DMS79 (cell line): ENCODE results near the gene DLGAP3.

Experiments used
- DNase-seq: peaks from one replicate; lab custom pipeline; 2025; lab: John Stamatoyannopoulos, UW

Gene DLGAP3

GRCh38 chr1:34866762-34867109, 62.7 kb downstream of the DLGAP3 start:
- no peak for DNase-seq

- DNase-seq: no peak
These were observed 63.3 kb downstream of the DLGAP3 start for GRCh38 chr1:34865981-34866761.

- DNase-seq: no peak
These were observed 63.9 kb downstream of the DLGAP3 start for GRCh38 chr1:34865573-34865972.

GRCh38 chr1:34864759-34865158, 64.7 kb downstream of the DLGAP3 start:
- DNase-seq: no peak

GRCh38 chr1:34863501-34863900, 65.9 kb downstream of the DLGAP3 start:
- DNase-seq: no peak

- peak; percentile 79 for DNase-seq
These were observed 69.8 kb downstream of the DLGAP3 start, which contains the start of gene SMIM12 for GRCh38 chr1:34859446-34860200. Gene SMIM12, minus strand, starts transcription at chr1:34859749. Its CDS starts 3,772 bp downstream, at chr1:34855977.

- DNase-seq: no peak
These were observed 70.5 kb downstream of the DLGAP3 start for GRCh38 chr1:34858901-34859445.

- DNase-seq: no peak
These were observed 72.8 kb downstream of the DLGAP3 start for GRCh38 chr1:34856697-34857096.

- peak; percentile 84 for DNase-seq
These were observed 76.7 kb downstream of the DLGAP3 start for GRCh38 chr1:34852677-34853217.

- DNase-seq: no peak
These were observed 77.9 kb downstream of the DLGAP3 start for GRCh38 chr1:34851431-34852105.

GRCh38 chr1:34850382-34850781, 79.1 kb downstream of the DLGAP3 start:
- no peak for DNase-seq

- DNase-seq: no peak
These were observed 82.4 kb downstream of the DLGAP3 start for GRCh38 chr1:34847094-34847493.

- no peak for DNase-seq
These were observed 83.2 kb downstream of the DLGAP3 start for GRCh38 chr1:34846265-34846664.

- no peak for DNase-seq
These were observed 84.1 kb downstream of the DLGAP3 start for GRCh38 chr1:34845131-34845901.

- no peak for DNase-seq
These were observed 85.2 kb downstream of the DLGAP3 start for GRCh38 chr1:34844252-34844634.

GRCh38 chr1:34843392-34844251, 85.8 kb downstream of the DLGAP3 start:
- DNase-seq: no peak

GRCh38 chr1:34842952-34843371, 86.5 kb downstream of the DLGAP3 start:
- DNase-seq: no peak

GRCh38 chr1:34842073-34842472, 87.4 kb downstream of the DLGAP3 start:
- no peak for DNase-seq

GRCh38 chr1:34840426-34840825, 89.0 kb downstream of the DLGAP3 start:
- no peak for DNase-seq

- no peak for DNase-seq
These were observed 89.7 kb downstream of the DLGAP3 start for GRCh38 chr1:34839526-34840305.
